GM18873 (cell line): ENCODE measurements around the gene AACS.

Experiments
- ATAC-seq: cut with Tn5 transposase; IDR thresholded peaks from one replicate; pipeline ENCODE4 v1.9.1; 2021; ENCODE audit warnings: mild to moderate bottlenecking, moderate library complexity, moderate number of reproducible peaks; ENCODE audit not compliant: unreplicated experiment, low FRiP score

The AACS gene

DNA sequence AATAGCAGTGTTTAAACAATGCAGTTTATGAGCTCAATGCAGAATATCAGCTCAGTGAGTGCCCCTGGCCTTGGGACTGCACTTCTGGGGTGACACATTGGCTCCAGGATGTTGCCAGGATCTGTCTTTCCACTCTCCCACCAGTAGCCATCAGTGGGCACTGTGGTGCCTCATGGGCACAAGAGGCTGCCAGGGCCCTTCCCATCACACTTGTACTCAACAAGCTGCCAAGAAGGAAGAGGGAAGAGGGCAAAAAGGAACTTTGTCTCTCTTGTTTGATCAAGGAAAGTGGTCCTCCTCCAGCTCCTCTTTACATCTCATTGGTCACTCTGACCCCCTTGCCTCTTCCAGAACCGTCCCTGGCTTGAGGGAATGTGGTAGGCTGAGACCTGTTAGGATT, 115.9 kb downstream of the AACS start:
- no peak for ATAC-seq

DNA sequence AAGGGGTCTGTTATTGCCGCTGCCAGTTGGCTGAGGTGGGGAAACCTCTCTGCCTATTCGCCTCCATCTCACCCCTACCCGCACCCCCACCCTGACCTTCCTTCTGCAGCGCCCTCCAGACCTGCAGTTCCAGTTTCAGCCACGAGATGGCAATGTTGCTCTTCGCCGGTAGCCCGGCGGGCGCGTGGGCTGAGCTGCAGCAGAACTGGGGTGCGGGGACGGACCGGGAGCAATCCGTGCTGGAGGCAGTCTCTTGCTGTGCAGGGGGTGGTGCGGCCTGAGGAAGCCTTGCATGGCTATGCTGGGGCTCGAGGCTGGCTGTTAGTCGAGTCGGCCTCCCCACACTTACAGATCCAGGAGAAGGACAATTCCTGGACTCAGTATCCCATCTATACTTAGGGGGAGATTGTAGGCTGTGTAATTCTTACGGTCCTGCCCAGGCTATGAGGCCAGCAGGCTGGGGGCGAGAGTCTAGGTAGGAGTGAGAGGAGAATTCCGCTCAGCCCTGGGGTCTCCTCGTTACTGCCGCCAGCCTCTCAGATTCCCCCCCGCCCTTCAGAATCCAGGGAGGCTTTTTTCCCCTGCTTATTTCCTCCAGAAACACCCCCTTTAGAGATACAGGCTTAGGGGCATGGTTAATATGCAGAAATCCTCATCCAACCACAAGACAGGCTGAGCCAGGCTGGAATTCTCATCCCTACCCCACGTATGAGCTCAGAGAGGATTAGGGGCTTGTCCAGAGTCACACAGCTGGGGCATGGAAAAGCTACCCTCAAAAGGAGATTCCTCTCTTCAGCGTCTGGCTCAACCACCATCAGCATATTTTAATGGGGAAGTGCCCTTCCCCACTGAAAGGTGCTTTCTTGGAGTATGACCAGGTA, 118.2 kb downstream of the AACS start:
- ATAC-seq: no peak

DNA sequence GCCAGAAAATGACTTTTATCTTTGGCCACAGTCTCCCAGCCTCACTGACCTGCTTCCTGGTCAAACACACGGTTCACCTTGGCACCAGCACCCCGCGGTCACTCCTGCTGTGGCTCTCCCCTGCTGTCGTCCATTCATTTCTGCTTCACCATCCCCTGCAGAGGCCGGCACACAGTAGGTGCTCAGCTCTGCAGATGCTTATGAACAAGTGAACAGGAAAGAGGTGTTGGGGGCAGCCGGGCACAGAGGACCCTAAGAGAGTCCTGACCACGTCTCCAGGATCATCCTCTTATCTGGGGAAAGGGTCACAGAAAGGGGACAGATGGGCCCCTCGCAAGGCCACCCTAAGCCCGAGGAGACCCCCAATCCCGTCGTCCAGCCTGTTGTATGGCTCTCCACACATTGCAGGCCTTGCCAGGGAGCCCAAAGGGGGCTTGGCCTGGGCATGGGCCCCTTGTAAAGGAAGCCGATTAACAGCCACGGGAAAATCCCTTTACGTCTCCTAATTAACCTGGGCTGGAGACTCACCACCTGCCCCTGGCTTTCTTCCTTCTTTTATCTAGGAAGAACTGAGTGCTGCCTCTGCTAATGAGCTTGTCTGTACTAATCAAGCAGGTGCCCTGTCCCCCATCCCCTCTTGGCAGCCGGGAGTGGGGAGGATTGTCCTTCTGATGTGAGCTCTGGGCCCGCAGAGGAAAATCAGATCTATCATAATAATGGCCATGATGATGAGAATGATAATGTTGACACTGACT, 119.2 kb downstream of the AACS start:
- no peak for ATAC-seq

DNA sequence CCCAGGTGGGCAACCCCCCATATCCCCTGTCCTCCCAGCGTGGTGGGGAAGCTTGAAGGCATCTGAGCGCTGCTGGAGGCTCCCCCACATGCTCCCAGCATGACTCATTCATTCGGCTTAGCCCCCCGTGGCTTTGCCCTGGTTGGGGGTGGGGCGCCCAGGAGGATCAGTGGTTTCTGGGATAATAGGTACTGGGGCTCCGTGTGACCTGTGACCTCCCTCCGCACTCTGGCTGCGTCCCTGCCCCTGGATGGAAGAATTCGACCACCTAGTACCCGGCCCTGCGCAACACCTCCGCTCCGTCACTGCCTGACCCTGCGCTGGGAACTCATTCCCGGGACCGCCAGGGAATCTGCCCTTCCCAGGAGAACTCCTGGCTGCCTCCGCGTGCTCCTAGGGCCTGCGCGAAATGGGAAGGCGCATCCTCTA, 120.1 kb downstream of the AACS start:
- no peak for ATAC-seq

DNA sequence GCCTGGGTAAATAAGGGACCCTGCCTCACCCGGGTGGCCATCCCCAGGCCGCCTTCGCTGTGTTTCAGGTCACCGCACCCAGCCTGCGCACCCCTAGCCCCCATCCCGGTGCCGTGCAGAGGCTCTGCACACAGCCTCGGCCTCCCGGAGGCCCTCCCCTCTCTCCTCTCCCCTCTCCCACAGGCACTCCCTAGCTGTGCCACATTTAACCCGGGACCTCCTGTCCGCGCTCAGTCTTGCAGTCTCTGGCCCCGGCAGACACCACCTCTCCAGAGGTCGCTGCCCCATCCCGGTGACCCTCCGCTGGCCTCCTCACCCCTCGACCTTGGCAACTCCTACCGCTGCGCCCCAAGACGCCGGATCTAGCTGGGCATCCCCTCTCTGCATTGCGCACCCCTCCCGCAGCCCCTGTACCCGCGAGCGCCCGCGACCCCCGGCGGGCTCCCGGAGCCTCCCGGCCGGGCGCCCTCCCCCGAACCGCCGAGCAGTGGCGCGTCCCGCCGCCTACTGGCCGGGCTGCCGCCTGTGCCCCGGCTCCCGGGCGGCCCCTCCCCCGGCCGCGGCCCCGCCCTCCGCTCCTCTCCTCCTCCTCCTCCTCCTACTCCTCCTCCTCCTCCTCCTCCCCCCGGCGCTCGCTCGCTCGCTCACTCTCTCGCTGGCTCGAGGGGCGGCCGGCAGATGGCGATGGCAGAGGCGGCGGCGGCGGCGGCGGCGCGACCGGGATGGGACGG, 120.7 kb downstream of the AACS start, which contains the start of gene TMEM132B:
TSS of gene TMEM132B (plus strand) at position 647 of the 731 bp plus-strand sequence.
- ATAC-seq: no peak

DNA sequence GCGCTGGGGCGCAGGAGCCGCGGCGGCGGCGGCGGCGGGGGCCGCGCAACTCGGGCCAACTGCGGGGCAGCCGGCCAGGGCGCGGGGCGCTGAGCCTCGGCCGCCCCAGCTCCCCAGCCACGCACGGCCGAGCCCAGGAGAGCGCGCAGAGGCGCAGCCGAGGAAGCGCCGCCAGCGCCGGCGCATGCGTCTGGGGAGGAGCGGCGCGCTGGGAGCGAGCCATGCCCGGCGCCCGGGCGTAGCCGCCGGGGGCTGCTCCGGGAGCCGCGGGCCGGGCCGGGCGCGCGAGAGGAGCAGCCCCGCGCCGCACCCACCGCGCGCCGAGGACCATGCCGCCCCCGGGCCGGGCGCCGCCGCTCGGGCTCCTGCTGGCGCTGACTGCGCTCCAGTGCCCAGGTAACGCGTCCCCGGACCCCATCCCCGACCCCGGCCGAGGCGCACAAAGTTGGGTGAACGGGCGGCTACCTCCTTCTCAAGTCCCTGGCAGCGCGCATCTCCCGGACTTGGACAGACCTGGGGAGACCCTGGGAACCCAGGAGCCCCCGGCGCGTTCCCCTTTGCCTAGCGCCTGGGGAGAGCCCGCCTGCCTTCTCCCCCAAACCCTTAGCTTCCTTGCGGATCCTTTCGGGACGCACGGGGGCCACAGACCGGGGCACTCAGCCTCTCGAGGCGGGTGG, 121.4 kb downstream of the AACS start:
- ATAC-seq: no peak

DNA sequence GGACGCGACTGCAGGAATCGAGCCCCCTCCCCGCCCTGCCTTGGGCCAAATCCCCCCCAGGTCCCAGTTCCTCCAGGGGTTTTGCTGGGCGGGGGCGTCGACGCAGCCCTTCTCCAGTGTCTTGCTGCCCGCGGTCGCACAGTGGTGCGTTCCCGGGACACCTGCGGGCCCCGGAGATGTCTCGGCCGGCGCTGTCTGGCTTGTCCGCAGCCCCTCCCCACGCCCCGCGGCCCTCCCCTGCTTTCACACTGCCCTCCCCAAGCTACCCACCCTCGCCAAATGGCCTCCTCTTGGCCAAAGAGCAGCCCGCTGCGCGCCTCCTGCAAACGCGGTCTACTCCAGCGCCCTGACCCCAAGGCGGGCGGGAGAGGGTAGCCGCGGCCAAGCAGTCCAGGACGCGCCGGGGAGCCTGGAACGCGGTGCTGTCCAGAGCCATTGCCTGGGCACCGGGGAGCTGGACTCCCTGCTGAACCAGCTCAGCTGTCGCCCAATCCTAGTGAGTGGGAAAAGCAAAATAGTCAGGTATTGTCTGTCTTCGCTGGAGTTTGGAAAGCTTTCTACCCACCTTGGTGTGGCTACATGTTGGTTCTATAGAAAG, 122.0 kb downstream of the AACS start:
- no peak for ATAC-seq

DNA sequence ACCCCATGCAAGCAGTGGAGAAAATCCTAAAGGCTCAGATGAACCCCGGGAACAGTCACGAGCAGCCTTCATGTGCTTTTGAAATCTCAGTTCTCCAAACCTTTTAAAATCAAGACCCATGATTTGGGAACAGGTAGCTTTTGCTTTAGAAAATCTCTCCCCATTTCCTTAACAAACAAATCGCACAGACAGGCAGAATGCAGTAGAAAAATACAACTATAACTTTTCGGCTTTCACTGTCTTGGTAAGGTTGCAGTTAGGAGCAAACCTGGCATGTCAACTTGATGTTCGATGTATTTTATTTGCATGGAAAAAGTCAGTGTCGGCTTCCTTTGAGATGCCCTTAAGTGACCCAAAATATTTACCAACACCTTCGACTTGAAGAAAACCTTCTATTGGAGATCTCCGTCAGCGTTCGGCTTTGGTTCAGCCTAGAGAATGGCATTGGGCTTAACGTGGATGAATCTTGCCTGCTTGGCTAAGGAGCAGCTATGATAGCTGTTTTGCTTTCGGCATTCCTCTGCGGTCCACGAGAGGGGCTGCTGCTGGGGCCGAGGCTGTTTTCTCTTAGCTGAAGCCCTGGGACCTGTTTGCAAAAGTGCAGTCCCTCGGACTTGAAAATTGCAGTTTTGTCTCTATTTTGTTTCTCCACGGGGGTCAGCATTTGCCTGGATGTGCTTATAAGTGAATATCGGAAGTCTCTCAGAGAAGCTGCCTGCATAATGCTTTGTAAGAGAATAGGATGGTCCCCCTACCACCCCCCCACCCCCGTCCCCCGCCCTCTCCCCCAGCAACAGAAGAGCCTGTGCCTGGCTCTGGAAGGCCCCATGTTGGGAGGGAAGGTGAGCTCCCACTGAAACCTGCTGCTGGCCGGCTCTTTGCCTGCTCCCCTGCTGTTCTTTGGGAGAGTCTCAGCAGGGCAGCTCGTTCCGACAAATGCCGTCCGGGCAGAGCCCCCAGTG, 122.8 kb downstream of the AACS start:
- no peak for ATAC-seq

DNA sequence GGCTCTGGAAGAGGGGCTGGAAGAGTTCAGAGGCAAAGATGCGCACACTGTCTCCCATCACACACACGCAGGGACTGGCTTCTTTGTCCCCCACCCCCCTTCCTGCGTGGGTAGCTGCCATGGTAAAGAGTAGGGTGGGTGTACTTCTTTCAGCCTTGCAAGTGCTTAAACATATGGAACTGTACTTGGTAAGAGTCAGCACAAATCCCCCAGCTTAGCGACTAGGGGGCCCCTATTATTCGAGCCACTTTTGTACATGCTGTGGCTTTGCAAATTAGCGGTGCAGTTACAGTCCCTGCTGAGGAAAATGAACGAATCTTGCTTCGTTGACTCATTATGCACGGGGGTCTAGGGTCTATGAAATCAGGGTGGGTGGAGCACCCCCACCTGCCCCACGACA, 123.8 kb downstream of the AACS start:
- ATAC-seq: no peak

DNA sequence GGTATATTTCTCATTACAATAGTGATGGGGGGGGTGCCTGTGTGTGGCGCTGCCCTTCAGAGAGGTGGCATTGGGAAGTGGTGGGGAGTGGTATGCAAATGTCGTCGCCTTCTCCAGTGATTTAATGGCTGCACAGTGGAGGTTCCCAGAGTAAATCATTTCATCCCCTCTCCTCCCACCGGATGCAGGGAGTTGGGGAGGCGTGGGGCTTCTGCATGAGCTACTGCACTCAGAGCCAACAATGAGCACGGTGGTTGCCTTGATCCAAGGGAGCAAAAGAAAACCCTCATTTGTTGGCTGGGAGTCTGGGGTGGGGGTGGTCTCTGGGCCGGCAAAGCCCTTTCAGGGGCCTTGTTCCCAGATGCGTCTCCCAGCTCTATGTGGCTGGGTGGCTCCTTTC, 124.3 kb downstream of the AACS start:
- ATAC-seq: no peak

DNA sequence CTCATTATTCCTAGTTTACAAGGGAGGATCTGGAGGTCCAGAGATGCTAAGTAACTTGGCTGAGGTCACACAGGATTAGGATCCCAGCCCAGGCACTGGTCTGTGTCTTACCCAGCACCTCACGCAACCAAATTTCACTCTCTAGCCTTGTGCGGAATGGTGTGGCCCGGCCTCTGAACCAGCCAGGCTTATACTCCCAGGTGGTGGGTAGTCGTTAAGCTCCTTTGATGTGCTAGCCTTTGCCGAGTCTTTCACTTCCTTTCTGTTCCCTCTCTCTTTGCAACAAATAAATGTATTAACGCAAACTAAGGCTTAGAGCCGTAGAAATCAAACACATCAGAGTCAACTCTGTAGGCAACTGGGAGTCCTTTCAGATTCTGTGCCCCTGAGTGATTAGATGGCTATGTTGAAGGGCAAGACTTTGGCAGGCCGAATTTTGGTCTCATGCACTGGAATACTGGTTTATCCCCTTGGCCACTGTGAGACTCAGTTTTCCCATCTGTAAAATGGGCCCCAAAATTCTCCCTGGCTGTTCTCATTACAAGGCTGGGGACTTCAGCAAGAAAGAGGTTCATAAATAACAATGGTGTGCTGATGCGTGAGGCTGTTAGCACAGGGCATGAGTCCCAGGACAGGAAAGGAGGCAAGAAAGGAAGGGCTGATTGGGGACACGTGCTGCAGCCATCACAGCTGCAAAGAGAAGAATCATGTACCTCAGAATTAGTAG, 126.3 kb downstream of the AACS start:
- no peak for ATAC-seq

DNA sequence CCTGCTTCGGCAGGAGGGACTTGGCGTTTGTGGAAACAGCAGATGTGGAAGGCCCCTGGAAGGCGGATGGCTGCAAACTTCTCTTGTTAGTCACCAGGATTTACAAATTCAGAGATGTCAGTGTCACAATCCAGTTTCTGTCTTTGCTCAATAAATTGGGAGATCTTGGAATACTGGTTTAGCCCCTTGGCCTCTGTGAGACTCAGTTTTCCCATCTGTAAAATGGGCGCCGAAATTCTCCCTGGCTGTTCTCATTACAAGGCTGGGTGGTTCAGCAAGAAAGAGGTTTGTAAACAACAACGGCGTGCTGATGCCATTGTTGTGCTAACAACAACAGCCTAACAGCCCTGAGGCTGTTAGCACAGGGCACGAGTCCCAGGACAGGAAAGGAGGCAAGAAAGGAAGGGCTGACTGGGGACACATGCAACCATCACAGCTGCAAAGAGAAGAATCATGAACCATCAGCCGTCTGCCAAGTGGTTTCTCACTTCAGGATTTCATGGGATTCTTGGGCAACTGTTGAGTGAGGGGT, 127.5 kb downstream of the AACS start:
- no peak for ATAC-seq
